IPS DF 6.9 (cell line): Measurements from ENCODE around the gene RIPK3.
"Not testable (repeated sequence)": the region's sequence is repeated elsewhere in the genome, so short reads cannot be mapped to it uniquely, and the experiment has no call there.

ENCODE experiments used
- DNase-seq: peaks from one replicate; pipeline ENCODE4 v3.0.0-alpha.2; 2013; ENCODE audit warnings: low read depth, low spot score
- H3K27ac ChIP-seq: one replicate; pipeline ENCODE4 v1.5.1; 2013; ENCODE audit warnings: low read length, control low read depth
- H3K27me3 ChIP-seq: 2 replicates; pipeline ENCODE4 v1.6.1; 2013; ENCODE audit warnings: mild to moderate bottlenecking, low read length; ENCODE audit not compliant: control insufficient read depth, insufficient read depth
- H3K36me3 ChIP-seq: 2 replicates; pipeline ENCODE4 v1.6.1; 2013; ENCODE audit warnings: low read length; ENCODE audit not compliant: control insufficient read depth, insufficient read depth
- H3K4me1 ChIP-seq: 2 replicates; pipeline ENCODE4 v1.6.1; 2013; ENCODE audit warnings: low read length; ENCODE audit not compliant: control insufficient read depth, insufficient read depth
- H3K4me3 ChIP-seq: 2 replicates; pipeline ENCODE4 v1.5.1; 2013; ENCODE audit warnings: mild to moderate bottlenecking, low read length
- H3K9me3 ChIP-seq: 2 replicates; pipeline ENCODE4 v1.6.1; 2013; ENCODE audit warnings: low read length, inconsistent platforms; ENCODE audit not compliant: control insufficient read depth, insufficient read depth
- WGBS: extraction: QIAGEN DNeasy Blood & Tissue Kit; methylation state at CpG from one replicate; pipeline ENCODE4 v1.1.7; 2013; ENCODE audit warnings: mixed read lengths, missing lambda C conversion rate; ENCODE audit not compliant: insufficient read length, insufficient coverage; 5-methylcytosine and 5-hydroxymethylcytosine counted together

The RIPK3 gene

DNA sequence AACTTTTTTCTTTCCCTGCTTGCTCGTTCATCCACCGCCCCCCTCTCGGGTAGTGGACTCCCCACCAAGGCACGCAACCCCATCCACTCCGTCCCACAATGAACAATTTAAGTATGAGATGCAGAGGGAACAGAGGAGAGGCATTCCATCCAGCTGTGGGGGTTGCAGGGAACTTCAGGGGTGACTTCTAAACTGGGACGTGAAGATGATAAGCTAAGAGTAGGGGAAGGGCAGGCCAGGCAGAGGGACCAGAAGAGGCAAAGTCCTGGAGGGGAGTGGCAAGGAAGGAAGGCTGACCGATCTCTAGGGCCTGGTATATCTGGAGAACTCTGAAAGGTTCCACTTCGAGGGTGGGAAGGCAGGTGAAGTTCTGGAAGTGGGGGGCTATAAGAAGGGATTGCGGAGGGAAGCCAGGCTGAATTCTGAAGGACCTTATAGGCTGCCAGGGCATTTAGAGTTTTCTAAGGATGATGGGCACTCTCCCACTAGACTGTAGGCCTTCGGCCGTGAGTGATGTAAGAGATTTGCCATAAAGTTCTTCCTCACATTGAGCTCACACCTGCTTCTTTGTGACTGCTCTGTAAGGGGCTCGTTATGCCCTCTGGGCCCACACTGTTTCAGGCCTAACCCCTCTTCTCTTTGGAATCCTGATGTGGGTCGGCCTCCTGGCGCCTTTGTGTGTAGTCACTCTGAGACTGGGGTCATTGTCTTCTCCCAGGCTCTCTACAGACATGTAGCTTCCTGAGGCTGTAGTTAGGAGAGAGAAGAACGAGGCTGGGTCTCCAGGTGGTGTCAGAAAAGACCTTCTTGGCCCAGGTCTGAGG is 40.3 kb upstream of the RIPK3 start:
- Histone ChIP-seq H3K4me3 (no peak overlapping the region), H3K4me1 (peaks cover 3% of the 10 kb centered on the region), H3K27me3 (no peaks in the 10 kb centered on the region), H3K9me3 (no peaks in the 10 kb centered on the region), H3K36me3 (no peaks in the 10 kb centered on the region), H3K27ac (no peak overlapping the region)
- no peak for DNase-seq
- no CpG with 5 or more reads among the region's 15 CpGs for WGBS

DNA sequence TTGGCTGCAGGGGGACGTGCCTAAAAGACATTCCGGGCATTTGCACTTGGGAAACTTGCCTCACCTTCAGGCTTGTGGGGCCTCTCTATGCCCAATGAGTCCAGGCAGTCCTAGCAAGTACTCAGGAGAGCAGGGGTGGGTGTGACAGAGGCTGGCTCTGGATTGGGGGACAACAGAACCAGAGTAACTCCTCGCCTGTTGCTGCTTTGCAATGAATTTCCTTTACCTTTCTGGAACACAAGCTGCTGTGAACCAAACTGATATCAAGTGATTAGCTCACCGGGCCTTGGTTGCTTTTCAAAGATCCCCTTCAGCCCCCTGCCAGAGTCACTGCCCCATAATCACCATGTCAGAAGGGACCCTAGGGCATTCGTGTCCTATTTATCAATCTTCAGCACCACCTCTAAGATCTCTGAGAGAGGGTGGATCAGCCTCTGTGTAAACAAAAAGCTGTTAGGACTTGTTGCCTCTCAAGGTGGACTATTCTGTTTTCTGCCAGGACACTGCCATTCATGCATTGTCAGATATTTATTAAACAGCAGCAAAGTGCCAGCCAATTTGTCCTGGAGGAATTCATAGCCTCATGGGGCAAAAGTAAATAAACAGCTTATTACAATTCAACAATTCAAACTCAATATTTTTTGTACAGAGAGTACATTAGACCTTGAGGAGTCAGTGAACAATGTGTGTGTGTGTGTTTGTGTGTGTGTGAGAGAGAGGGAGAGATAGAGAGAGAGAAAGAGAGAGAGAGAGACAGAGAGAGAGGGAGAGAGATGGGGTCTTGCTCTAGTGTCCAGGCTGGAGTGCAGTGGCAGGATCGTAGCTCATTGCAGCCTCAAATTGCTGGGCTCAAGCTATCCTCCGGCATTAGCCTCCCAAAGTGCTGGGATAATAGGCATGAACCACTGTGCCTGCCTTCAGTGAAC is 39.5 kb upstream of the RIPK3 start:
- H3K4me1 ChIP-seq: peaks cover 3% of the 10 kb centered on the region
- no peak overlapping the region for H3K4me3 ChIP-seq
- DNase-seq: no peak
- WGBS: no CpG with 5 or more reads among the region's 7 CpGs
- H3K27me3 ChIP-seq: no peaks in the 10 kb centered on the region
- no peaks in the 10 kb centered on the region for H3K9me3 ChIP-seq
- H3K36me3 ChIP-seq: no peaks in the 10 kb centered on the region
- no peak overlapping the region for H3K27ac ChIP-seq

DNA sequence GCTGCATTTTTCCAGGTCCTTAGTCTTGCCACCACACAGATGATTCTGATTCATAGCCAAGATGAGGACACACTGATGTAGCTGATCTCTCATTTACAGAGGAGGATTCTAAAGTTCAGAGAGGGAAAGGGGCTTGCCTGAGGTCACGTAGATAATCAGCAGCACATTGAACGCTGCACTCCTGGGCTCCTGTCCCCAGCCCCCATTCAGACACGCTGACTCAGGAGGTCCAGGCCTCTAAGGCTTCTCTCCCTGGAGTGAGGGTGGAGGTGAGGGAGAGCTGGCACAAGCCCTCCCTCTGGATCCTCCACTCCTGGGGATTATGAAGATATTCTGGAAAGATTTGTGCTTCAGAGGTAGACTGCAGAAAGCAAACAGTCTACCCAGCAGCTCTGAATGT is 38.5 kb upstream of the RIPK3 start:
- peaks cover 2% of the 10 kb centered on the region; the same call in 1 of the 2 replicates for H3K36me3 ChIP-seq
- H3K27ac ChIP-seq: no peak overlapping the region
- no CpG with 5 or more reads among the region's 3 CpGs for WGBS

DNA sequence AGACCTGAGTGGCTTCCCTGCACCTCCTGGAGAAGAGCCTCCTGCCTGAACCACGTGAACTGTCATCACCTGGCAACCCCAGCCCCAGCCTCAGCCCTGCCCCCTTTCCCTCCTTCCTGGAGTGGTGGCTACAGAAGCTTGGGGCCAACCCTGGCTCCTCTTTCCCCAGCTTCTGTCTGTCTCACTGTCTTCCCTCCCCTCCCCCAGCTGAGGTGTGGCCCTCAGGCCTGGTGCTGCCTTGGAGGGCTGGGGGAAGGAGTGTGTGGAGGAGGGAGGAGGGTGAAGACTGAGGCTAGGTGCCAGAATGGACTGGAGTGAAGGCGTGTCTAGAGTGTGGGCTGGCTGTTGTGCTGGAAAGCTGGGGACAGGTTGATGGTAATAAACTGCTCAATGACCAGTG is 37.9 kb upstream of the RIPK3 start:
- H3K9me3 ChIP-seq: no peaks in the 10 kb centered on the region
- H3K27me3 ChIP-seq: no peaks in the 10 kb centered on the region
- WGBS: no CpG with 5 or more reads among the region's 2 CpGs
- H3K4me3 ChIP-seq: no peak overlapping the region
- peaks cover 5% of the 10 kb centered on the region; the same call in 1 of the 2 replicates for H3K36me3 ChIP-seq
- DNase-seq: no peak
- H3K27ac ChIP-seq: no peak overlapping the region
- H3K4me1 ChIP-seq: peaks cover 3% of the 10 kb centered on the region

More for the DNA sequence above, 38.5 kb upstream of the RIPK3 start:
- DNase-seq: no peak
- no peaks in the 10 kb centered on the region for H3K9me3 ChIP-seq
- no peaks in the 10 kb centered on the region for H3K27me3 ChIP-seq
- H3K4me3 ChIP-seq: no peak overlapping the region
- peaks cover 3% of the 10 kb centered on the region for H3K4me1 ChIP-seq

DNA sequence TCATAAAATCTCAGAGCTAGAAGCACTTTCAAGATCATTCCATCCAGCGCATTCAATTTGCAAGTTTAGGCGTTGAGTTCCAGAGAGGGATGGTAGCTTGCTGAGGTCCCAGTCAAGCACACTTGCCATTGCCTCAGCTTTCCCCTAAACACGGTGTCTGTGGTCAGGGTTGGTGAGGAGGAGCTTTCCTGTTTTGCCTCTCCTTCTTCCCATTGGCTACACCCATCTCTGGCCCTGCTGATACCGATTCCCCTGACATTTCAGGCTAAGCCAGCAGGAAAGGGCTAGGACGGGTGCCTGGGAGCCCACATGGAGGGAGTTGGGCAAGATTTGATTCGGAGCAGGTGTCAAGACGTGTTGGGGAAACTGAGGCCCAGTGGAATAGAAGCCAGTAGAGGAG is 37.3 kb upstream of the RIPK3 start:
- no peak for DNase-seq
- WGBS: no CpG with 5 or more reads among the region's 7 CpGs
- no peak overlapping the region for H3K4me3 ChIP-seq
- peaks cover 3% of the 10 kb centered on the region for H3K4me1 ChIP-seq
- no peak overlapping the region for H3K27ac ChIP-seq
- H3K36me3 ChIP-seq: peaks cover 5% of the 10 kb centered on the region; the same call in 1 of the 2 replicates
- H3K9me3 ChIP-seq: no peaks in the 10 kb centered on the region
- H3K27me3 ChIP-seq: no peaks in the 10 kb centered on the region

DNA sequence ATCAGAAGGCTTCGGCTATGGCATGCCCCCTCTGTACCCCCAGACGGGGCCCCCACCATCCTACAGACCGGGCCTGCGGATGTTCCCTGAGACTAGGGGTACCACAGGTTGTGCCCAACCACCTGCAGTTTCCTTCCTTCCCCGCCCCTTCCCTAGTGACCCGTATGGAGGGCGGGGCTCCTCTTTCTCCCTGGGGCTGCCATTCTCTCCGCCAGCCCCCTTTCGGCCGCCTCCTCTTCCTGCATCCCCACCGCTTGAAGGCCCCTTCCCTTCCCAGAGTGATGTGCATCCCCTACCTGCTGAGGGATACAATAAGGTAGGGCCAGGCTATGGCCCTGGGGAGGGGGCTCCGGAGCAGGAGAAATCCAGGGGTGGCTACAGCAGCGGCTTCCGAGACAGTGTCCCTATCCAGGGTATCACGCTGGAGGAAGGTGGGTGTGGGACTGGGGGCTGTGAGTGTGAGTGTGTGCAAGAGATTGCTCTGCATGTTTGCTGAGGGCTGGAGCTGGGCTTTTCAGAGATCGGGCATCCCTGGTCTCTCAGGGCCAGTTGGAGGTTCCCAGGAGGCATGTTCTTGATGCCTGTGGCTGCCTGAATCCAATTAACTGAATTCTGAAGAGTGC is 36.8 kb upstream of the RIPK3 start:
- Histone ChIP-seq H3K4me1 (peaks cover 3% of the 10 kb centered on the region), H3K9me3 (no peaks in the 10 kb centered on the region), H3K4me3 (no peak overlapping the region; the same call in 1 of the 2 replicates), H3K36me3 (peaks cover 5% of the 10 kb centered on the region; the same call in 1 of the 2 replicates), H3K27me3 (no peaks in the 10 kb centered on the region), H3K27ac (no peak overlapping the region)
- DNase-seq: no peak
- no CpG with 5 or more reads among the region's 16 CpGs for WGBS

DNA sequence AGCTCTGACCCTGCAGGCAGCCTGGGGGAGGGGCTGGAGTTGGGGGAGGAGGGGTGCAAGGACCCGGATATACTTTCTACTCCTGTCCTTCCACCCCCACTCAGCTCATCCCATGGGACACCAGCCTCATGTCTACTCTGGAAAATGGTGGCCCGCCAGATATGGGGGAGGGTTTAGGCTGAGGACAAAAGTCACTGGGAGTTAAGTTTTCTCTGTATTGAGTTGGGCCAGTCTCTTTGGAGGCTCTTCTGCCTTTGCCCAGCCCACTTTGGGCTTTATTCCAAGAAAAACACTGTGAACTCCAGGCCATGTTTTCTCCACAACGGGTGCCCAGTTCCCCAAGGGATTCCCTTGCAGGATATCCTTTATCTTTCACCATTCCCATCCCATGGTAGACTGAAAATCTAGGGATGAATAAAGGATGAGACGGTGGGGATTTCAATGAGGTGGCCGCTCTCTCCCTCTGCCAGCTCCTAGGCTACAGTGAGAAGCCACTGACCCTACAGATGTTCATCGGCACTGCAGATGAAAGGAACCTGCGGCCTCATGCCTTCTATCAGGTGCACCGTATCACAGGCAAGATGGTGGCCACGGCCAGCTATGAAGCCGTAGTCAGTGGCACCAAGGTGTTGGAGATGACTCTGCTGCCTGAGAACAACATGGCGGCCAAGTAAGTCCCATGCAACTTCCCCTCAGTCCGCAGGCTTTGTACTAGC is 33.1 kb upstream of the RIPK3 start:
- WGBS: no CpG with 5 or more reads among the region's 12 CpGs
- no peak overlapping the region for H3K4me3 ChIP-seq
- H3K9me3 ChIP-seq: no peaks in the 10 kb centered on the region
- no peaks in the 10 kb centered on the region for H3K27me3 ChIP-seq
- DNase-seq: no peak
- peaks cover 3% of the 10 kb centered on the region; the same call in 1 of the 2 replicates for H3K4me1 ChIP-seq
- peaks cover 5% of the 10 kb centered on the region; the same call in 1 of the 2 replicates for H3K36me3 ChIP-seq
- H3K27ac ChIP-seq: no peak overlapping the region

DNA sequence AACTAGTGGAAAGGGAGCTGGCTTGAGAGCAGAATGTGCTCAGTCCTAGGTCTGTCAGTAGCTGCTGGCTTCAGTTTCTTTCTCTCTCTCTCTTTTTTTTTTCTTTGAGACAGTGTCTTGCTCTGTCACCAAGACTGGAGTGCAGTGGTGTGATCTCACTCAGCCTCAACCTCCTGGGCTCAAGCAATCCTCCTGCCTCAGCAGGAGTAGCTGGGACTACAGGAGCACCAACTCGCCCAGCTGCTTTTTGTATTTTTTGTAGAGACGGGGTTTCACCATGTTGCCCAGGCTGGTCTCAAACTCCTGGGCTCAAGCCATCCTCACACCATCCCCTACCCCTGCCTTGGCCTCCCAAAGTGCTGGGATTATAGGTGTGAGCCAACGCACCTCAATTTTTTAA is 31.8 kb upstream of the RIPK3 start:
- H3K9me3 ChIP-seq, H3K27ac ChIP-seq, H3K27me3 ChIP-seq, H3K36me3 ChIP-seq, DNase-seq, H3K4me3 ChIP-seq, H3K4me1 ChIP-seq: not testable (repeated sequence)
- WGBS: no CpG with 5 or more reads among the region's 3 CpGs

DNA sequence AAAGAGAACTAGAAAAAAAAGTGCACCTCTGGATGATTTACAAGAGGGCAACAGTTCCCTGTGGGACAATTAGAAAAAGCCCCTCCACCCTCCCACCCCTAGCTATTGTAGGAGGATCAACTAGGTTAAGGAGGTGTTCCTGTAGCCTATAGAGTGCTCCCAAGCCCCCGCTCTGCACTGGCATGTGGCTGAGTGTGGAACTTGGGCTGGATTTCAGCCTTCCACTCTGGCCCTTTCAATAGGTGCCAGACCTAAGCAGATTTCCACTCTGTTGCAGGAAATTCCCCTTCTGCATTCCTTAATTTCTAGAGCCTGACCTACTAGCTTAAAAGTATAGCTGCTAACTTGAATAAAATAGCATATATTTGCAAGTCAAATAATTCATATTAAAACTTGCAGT is 31.0 kb upstream of the RIPK3 start:
- no peaks in the 10 kb centered on the region for H3K27me3 ChIP-seq
- peaks cover 5% of the 10 kb centered on the region; the same call in 1 of the 2 replicates for H3K36me3 ChIP-seq
- peaks cover 2% of the 10 kb centered on the region; the same call in 1 of the 2 replicates for H3K4me1 ChIP-seq
- H3K27ac ChIP-seq: no peak overlapping the region
- no CpG with 5 or more reads among the region's 1 CpG for WGBS
- no peak overlapping the region for H3K4me3 ChIP-seq
- no peak for DNase-seq
- H3K9me3 ChIP-seq: no peaks in the 10 kb centered on the region
